CD4-positive, alpha-beta T cell treated with Interleukin-15 for 4 hours (primary cell): ENCODE measurements around the gene SLC9A7.

Source experiments
- DNase-seq: peaks from one replicate; pipeline ENCODE4 v3.0.0-alpha.2; 2020; ENCODE audit warnings: low spot score

The SLC9A7 gene

DNA sequence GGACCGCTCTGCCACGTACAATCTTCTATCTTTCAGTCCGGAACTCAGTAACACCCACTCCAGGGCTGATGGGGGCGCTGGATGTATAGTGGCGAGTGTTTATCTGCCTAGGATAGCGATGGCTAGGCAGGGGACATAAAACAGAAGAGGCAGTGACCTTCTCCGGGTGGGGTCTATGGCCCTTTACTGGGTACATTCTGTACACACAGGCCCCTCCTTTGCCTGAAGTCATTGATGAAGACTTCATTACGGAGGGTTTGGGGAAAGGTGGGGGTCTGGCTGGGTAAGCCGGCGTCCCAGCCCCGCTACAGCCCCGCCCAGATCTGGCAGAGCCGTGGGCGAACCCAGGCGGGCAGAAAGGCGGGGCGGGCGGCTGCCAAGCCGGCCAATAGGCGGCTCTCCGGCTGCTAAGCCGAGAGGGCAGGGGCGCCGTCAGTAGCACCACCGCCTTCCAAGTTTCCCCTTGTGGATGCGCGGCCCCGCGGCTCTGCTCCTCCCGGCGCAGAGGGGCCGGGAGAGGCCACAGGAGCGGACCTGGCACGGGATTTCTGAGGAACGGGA is 185.5 kb downstream of the SLC9A7 start, which contains the start of gene CHST7:
Gene CHST7, plus strand, starts transcription at position 435 of the 561 bp plus-strand sequence. CDS start 167 bp downstream, outside the sequence.
- DNase-seq: peak; percentile 55

DNA sequence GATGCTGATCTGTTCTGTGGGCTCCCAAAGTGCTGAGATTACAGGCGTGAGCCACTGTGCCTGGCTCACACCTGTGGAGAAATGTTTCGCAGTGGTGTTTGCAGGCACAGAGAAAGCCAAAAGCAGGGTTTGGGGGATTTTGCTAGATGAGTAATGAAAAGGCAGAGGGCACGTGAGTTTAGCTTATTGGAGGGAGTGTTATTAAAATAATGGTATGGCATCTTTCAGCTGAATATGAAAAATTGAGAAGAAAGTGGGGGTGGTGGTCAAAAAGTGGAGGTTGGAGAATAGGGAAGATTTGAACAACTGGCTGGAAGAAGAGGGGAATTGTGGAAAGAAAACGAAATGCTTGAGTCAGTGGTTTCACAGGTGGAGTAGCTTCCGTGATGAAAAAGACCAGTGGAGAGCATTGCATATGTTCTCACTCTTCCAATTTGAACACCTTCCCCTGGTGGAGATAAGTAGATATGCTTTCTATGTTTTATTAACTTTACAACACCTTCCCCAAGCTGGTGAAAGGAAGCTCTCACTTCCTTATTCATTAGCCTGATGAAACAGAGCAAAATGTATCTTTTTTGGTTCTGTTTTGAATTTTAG is 186.5 kb downstream of the SLC9A7 start:
- peak; percentile 58 for DNase-seq

GRCh38 chrX:46571423-46572339 is 187.2 kb downstream of the SLC9A7 start:
- no peak for DNase-seq

GRCh38 chrX:46569621-46570020 is 189.3 kb downstream of the SLC9A7 start:
- no peak for DNase-seq

- DNase-seq: no peak
Measured at GRCh38 chrX:46567388-46567787, 191.5 kb downstream of the SLC9A7 start.

- peak; percentile 14 for DNase-seq
Measured at GRCh38 chrX:46561824-46562657, 196.9 kb downstream of the SLC9A7 start.

DNA sequence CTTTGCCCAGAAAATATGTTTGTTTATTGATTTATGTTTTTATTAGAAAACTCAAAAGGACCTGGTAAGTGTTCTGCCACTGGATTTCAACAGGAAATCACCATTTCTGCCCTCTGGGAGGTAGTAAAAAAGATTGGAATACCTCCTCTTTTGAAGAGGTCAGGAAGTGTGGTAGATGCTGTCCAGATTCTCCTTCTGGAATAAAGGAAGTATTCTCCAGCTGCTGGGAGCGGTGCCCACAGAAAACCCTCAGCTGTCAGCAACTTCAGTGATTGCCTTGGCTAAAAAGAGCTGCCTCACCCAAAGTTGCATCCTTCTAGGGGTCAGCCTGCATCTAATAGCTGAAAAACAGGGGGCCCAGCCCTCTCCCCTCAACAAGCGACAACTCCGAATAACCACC is 199.9 kb downstream of the SLC9A7 start:
- DNase-seq: no peak

- peak; percentile 18 for DNase-seq
Measured at GRCh38 chrX:46554942-46555341, 204.0 kb downstream of the SLC9A7 start.

DNA sequence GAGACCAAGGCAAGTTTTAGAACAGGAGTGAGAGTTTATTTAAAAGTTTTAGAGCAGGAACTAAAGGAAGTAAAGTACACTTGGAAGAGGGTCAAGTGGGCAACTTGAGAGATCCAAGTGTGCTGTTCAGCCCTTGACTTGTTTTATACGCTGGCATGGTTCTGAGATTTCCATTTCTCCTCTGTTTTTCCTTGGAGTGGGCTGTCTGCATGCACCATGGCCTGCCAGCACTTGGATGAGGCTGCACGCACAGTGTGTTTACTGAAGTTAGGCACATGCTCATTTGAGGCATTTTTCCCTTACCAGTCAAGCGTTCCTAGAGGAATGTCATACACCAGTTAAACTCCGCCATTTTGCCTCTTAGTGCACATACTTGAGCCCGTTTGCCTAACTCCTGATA is 205.0 kb downstream of the SLC9A7 start:
- DNase-seq: no peak

DNA sequence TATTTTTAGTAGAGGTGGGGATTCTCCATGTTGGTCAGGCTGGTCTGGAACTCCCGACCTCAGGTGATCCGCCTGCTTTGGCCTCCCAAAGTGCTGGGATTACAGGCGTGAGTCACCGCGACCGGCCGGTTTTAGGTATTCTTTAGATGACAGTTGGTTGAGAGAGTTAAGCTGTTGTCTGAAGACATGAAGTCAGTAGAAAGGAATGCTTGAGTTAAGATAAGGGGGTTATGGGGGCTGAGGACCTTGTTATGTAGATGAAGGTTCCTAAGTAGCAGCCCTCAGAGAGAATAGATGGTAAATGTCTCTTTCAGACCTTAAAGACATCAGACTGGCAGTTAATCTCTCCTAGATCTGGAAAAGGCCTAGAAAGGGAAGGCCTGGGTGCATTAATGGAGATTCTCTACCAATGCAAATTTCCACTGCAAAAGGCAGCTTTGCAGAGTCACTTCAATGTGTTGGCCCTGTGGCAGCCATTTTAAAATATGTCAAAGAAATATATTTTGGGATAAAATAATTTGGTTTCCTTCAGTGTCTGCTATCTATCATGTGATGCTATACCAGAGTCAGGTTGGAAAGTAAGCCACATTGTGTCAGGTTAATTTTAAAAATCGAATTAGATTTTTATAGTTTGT is 207.3 kb downstream of the SLC9A7 start:
- no peak for DNase-seq

DNA sequence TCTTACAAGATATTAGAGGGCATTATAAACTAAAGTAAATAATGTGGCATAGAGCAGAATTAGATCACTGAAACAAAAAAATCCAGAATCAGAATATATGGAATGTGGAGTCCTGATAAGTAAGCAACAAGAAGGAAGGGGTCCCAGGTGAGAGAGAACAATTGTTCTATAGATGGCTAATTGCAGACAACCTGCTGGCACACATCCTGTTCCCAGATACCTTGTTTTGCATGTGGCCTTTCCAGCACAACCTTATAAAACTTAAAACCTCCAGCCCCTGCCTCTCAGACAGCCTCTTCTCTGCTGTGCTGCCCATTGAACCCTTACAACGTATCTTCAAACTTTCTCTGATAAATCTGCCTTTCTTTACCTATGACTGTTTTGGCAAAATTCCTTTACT is 209.0 kb downstream of the SLC9A7 start:
- no peak for DNase-seq
